ENCODE data around the gene DMD.

Gene DMD

DNA sequence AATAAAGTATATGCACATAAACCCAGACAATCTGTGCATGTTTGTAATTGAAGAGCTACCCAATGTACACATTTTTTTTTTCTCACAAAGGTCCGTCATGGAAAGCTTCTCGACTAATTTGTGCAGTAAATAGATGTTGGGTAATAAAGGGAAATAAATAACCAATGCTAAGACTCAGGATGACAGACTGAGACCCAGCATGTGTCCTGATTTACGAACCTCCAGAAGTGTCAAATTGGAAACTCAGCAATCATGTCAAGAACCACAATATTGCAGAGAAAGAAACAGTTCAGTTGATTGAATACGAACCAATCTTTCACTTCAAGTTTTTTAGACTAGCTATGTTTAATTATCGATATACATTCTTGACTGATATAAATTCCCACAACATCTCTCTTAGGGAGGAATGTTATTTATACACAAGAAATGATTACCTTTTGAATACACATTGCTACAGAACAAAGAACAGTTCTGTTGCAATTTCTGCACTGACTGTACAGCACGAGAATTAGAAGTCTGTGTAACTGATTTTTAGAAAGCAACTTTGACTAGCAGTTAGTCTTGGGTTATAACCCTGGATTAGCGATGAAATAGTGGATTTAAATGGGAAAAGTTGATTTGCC lies 1513.9 kb downstream of the DMD start:
- TF ChIP-seq, protein P1, sequence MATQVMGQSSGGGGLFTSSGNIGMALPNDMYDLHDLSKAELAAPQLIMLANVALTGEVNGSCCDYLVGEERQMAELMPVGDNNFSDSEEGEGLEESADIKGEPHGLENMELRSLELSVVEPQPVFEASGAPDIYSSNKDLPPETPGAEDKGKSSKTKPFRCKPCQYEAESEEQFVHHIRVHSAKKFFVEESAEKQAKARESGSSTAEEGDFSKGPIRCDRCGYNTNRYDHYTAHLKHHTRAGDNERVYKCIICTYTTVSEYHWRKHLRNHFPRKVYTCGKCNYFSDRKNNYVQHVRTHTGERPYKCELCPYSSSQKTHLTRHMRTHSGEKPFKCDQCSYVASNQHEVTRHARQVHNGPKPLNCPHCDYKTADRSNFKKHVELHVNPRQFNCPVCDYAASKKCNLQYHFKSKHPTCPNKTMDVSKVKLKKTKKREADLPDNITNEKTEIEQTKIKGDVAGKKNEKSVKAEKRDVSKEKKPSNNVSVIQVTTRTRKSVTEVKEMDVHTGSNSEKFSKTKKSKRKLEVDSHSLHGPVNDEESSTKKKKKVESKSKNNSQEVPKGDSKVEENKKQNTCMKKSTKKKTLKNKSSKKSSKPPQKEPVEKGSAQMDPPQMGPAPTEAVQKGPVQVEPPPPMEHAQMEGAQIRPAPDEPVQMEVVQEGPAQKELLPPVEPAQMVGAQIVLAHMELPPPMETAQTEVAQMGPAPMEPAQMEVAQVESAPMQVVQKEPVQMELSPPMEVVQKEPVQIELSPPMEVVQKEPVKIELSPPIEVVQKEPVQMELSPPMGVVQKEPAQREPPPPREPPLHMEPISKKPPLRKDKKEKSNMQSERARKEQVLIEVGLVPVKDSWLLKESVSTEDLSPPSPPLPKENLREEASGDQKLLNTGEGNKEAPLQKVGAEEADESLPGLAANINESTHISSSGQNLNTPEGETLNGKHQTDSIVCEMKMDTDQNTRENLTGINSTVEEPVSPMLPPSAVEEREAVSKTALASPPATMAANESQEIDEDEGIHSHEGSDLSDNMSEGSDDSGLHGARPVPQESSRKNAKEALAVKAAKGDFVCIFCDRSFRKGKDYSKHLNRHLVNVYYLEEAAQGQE (IDR thresholded peaks at IDR 0.05; ENCODE audit: insufficient read depth in 1 of 2, low read depth in 2 of 2, low read length in 2 of 2): no peak
- TF ChIP-seq TAF1 (IDR thresholded peaks at IDR 0.05; ENCODE audit: borderline replicate concordance, insufficient read depth, low read length): no peak
- TF ChIP-seq SIN3A (IDR thresholded peaks at IDR 0.05; ENCODE audit: borderline replicate concordance, insufficient read depth, low read length): no peak
- TF ChIP-seq POLR2AphosphoS5 (IDR thresholded peaks at IDR 0.05; ENCODE audit: low read depth, low read length): no peak
- TF ChIP-seq FOXP2 (optimal IDR thresholded peaks at IDR 0.05; ENCODE audit: borderline replicate concordance, extremely low read depth, extremely low read length, insufficient read depth): no peak

DNA sequence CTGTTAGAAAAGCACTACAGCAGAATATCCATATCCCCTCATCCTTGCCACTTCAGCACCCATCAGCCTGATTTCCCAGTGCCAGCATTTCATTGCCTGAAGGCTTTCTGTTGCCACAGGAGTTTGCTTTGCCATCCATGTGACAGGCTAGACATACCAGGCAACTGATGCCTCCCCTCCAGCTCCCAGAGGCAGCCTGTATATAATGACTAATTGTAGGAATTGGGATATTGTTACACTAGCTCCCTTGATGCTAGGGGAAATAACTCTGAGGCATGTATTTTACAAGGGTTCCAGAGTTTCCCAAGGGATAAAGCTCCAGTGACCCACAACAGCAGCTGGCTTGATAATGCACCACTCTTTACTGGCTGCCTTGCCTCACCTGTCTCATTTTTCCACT lies 1531.5 kb downstream of the DMD start:
- TF ChIP-seq, protein P1 (IDR thresholded peaks at IDR 0.05; ENCODE audit: insufficient read depth in 1 of 2, low read depth in 2 of 2, low read length in 2 of 2): no peak
- no peak for TF ChIP-seq POLR2AphosphoS5 (IDR thresholded peaks at IDR 0.05; ENCODE audit: low read depth, low read length)

DNA sequence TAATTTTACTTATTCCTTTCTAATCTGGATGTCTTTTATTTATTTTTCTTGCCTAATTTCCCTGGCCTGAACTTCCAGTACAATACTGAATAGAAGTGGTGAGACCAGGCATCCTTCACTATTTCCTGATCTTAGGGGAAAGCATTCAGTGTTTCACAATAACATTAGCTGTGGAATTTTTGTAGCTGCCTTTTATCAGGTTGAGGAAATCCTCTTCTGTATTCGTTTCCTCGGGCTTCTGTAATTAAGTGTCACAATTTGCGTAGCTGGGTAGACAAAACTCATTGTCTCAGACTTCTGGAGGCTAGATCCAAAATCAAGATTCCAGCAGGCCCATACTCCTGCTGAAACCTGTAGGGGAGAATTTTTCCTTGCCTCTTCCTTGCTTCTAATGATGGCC lies 1541.1 kb downstream of the DMD start:
- TF ChIP-seq TAF1 (IDR thresholded peaks at IDR 0.05; ENCODE audit: borderline replicate concordance, insufficient read depth, low read length) (no peak), FOXP2 (optimal IDR thresholded peaks at IDR 0.05; ENCODE audit: borderline replicate concordance, extremely low read depth, extremely low read length, insufficient read depth) (no peak), POLR2AphosphoS5 (IDR thresholded peaks at IDR 0.05; ENCODE audit: low read depth, low read length) (no peak), SIN3A (IDR thresholded peaks at IDR 0.05; ENCODE audit: borderline replicate concordance, insufficient read depth, low read length) (no peak)
- TF ChIP-seq, protein P1 (IDR thresholded peaks at IDR 0.05; ENCODE audit: insufficient read depth in 1 of 2, low read depth in 2 of 2, low read length in 2 of 2): no peak

DNA sequence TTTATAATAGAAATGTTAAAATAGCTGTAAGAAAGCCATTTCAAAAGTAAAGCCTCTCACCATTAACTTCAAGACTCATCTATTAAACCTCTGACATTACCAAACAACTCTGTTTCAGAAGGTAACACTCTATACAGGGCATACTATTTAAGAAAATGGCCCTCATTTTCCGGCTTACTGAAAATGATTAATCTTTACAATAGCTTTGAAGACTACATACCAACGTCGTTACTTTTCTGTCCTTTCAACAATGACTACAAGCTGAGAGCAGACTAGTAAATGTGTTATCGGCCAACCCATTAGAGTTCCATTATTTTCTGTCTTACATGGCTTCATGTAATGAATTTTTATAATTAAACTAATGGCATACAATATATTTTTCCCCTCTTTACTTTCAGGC lies 1545.9 kb downstream of the DMD start:
- TF ChIP-seq FOXP2 (optimal IDR thresholded peaks at IDR 0.05; ENCODE audit: borderline replicate concordance, extremely low read depth, extremely low read length, insufficient read depth) (no peak), TAF1 (IDR thresholded peaks at IDR 0.05; ENCODE audit: borderline replicate concordance, insufficient read depth, low read length) (no peak), SIN3A (IDR thresholded peaks at IDR 0.05; ENCODE audit: borderline replicate concordance, insufficient read depth, low read length) (no peak), POLR2AphosphoS5 (IDR thresholded peaks at IDR 0.05; ENCODE audit: low read depth, low read length) (no peak)
- TF ChIP-seq, protein P1 (IDR thresholded peaks at IDR 0.05; ENCODE audit: insufficient read depth in 1 of 2, low read depth in 2 of 2, low read length in 2 of 2): no peak

DNA sequence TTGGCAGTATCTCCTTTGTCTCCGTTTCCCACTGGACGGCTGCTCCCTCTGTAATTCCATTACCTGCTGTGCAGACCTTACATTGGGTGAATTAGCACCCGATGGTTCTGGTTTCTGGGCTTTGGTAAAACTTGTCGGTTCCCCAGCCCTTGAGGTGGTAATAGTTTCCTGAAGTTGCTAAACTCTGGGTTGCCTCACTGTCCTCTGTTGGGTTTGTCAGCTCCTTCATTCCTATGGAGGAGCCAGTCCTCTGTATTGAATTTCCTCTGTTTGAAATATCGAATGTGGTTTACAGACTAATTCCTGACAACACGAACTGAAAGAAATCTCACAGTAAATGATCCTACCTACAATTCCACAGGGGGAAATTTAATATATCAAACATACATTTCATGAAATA lies 1548.2 kb downstream of the DMD start:
- TF ChIP-seq, protein P1 (IDR thresholded peaks at IDR 0.05; ENCODE audit: insufficient read depth in 1 of 2, low read depth in 2 of 2, low read length in 2 of 2): no peak
- no peak for TF ChIP-seq SIN3A (IDR thresholded peaks at IDR 0.05; ENCODE audit: borderline replicate concordance, insufficient read depth, low read length)
- TF ChIP-seq POLR2AphosphoS5 (IDR thresholded peaks at IDR 0.05; ENCODE audit: low read depth, low read length): no peak
- no peak for TF ChIP-seq TAF1 (IDR thresholded peaks at IDR 0.05; ENCODE audit: borderline replicate concordance, insufficient read depth, low read length)
- TF ChIP-seq FOXP2 (optimal IDR thresholded peaks at IDR 0.05; ENCODE audit: borderline replicate concordance, extremely low read depth, extremely low read length, insufficient read depth): no peak
